IPS-NIHi7 (cell line): Measurements from ENCODE around the gene LINC00237.

Source experiments
- DNase-seq: peaks from one replicate; pipeline ENCODE4 v3.0.0; 2012; ENCODE audit warnings: mixed read lengths; ENCODE audit errors: extremely low spot score

The LINC00237 gene

DNA sequence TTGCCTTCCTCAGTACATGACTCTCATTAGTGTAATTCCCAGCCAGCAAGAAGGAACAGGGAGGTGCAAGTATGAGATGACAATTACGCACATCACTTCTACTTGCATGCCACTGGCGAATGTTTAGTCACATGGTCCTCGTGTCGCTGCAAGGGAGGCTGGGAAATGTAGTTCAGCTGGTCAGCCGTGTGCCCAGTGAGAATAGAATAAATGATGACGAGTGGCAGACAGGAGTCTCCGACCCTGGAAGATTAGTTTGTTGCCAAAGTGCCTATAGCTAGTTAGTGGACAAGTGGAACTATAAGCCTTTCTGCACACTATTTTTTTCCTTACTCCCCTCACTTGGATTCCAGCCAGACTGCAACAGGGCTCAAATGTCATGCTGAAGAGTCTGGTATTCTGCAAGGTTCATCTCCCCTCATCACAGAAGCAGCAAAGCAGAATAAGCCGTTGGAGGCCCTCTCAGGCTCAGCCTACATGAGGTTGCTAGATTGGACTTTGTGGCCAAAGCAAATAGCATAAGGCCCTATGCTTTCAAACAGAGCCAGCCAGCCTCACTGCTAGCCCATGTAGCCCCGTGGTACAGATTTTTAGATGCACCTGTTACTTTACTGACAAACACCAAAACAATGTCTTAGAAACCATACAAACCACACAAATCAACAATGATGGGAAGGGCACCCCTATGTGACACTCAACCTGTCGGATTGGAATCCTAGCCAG, 9.7 kb downstream of the LINC00237 start:
- peak; percentile 48 for DNase-seq

DNA sequence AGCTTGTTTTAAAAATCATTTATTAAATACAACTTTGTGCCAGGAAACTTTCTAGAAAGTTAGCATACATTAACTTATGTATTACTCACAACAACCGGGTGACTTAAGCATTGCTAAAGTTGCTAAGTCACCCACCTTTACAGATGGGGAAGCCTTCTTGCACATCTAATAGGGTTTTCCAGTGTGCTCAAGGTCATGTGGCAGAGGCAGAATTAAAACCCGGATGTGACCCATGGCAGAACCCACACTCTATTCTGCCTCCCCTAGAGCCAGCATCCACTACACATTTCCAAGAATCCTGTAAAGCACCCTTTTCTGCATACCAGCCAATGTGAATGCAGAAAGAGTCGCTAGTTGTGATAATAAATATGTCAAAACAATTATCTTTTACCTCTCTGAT, 13.4 kb downstream of the LINC00237 start:
- no peak for DNase-seq

DNA sequence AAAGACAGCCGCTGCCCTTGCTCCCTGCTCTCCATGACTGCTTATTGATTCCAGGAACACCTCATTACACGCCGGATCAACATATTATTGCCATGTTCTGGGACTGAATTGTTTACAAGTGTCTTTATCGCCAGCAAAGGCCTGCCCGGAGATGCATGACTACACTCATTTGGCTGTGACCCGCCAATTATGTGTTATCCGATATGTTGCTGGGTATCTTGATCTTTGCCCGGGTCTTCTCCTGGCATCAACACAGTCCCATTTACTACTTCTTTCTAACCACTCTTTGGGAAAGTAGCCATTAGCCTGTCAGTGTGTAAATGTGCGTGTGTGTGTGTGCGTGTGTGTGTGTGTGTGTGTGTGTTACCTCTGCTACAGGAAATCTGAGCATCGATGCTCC, 15.4 kb downstream of the LINC00237 start:
- DNase-seq = no peak

DNA sequence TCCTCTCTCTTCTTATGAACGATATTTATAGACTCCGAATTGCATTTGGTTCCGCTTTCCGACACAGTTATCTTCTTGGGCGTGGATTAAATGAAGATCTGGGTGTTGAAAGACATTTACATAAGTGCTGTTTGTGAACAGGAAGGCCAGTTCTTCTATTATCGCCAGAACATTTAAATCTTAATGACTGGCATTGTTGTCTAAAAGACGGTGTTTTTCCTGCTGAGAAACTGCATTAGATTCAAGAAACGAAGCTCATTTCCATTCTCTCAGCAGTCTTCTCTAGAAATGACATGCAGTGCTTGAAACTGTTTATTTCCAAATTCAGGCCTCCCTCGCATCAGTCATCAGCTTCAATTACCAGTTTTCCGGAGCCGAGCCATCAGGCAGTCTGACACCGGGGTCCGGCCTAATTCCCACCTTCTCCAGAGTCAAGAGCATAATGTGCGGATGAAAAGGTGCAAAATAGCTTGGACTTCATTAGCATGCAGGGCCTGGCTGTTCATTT, 16.0 kb downstream of the LINC00237 start:
- no peak for DNase-seq

DNA sequence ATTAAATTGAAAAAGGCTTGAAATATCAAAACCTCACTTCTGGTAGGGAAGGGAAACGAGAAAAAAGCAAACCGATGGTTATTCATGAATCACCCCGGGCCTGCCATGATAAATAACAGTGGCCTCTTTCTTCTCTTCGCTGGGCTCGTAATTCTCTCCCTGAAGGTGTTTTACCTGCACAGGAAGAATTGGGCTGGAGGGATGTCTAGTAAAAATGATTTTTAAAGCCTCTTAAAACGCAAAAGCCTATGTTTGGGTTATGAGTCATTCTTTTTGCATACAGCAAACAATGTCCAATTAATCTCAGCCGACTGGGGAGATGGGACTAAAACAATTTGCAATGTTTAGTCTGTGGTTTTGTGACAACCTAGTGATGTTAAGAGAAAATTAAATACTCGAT, 16.8 kb downstream of the LINC00237 start:
- no peak for DNase-seq

DNA sequence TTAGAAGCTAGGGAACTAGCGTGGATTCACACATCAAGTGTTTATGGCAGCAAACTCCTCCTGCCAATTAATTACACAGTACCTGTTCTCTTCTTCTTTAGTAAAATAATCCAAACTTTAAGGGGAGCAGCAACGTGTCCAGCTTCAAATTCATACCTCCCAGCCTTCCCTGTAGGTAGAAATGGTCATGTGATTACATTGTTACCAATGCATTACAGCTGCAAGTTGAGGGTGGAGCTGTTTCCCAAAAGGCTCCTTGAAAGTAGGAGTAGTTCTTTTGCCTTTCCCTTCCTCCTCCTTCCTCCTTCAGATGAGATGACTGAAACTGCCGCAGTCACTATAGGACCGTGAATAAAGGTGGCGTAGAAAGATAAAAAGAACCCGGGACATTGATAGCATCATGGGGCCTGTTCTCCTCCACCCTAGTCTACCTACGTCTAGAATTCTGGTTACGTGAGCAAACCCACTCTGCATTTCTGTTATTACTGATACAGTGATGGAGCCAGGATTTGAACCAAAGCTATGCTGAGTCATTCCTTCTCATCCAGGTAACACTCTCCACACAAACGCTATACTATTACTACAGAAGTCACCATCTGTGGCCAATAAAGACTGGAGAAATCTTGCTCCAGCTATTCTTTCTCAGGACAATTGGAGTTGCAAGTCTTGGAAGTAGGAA, 18.2 kb downstream of the LINC00237 start:
- no peak for DNase-seq

DNA sequence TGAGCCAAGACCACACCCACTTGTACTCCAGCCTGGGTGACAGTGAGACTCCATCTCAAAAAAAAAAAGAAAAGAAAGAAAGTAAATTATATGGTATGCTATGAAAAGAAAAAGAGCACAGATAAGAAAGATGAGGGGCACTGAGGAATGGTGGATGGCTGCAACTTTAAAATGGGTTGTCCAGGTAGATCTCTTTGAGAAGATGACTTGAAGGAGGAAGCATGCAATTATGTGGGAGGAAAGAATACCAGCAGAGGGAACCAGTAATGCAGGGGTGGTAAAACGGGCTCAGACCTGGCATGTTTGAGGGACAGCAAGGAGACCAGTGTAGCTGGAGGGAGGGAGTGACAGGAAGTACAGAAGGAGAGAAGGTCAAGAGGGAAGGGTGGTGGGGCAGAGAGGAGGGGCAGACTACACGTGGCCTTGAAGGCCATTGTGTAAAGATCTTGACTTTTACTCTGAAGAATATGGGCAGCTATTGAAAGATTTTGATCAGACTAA, 22.3 kb downstream of the LINC00237 start:
- DNase-seq = no peak

DNA sequence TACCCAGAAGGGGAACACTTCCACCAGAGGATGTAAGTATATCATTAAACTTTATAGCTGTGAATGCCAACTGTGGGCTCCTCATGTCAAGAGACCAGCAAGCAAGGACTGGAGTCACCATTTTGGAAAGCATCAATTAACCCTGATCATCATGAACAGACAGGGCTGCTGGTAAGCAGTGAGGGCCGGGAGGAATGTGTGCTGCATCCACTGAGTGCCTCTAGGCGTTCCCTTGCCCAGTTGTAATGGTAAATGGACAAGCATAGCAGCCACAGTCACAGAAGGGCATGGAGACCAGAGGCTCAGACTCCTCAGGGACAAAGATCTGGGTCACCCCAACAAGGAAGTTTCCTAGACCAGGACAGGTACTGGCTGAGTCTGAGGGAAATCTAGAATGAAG, 23.6 kb downstream of the LINC00237 start:
- no peak for DNase-seq

DNA sequence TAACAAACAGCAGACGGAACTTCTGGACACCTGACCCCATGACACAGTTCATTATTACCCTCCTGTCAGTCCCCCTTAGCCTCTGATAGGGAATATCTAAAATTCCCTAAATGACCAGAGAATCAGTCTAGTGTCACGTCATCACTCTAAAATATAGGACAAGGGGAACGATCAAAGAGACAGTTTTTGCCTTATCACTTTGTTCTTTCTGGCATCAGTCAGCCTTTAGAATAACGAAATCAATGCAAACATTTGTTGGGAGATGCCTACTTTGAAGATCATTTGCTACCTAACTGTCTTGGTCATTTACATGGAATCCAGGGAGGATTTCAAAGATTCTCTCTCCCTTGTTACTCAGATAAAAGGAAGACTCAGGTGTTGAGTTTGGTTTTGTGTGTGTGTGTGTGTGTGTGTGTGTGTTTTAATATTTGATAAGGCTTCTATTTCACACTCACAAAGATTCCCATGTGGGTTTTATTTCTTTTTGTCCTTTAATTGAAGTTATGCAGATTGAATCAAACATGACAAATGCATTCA, 28.3 kb downstream of the LINC00237 start:
- no peak for DNase-seq

DNA sequence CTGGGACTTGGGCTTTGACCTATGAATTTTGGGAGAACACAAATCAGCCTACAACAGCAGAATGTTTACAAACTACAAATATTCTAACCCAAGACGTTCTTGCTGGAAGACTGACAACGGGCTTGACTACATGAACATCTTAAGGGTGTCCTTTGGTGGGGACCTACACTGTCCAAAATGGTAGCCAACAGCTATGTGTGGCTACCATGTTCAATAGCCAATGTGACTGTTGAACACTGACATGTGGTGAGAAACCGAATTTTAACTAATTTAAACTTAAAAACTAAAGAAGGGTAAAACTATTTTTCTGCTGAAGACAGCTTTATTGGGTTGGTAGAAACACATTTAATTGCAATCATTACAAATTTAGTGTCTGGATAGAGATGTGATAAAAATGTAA, 30.1 kb downstream of the LINC00237 start:
- DNase-seq = no peak

DNA sequence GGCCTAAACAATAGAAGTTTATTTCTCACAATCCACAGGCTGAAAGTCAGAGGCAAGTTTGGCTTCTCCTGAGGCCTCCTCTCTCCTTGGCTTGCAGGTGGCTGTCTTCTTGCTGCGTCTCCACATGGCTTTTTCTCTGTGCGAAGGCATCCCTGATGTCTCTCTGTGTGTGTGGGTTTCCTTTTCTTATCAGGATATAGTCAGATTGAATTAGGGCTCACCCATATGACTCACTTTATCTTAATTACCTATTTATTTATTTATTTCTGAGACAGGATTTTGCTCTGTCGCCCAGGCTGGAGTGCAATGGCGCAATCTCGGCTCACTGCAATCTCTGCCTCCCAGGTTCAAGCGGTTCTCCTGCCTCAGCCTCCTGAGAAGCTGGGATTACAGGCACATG, 30.7 kb downstream of the LINC00237 start:
- DNase-seq = no peak

DNA sequence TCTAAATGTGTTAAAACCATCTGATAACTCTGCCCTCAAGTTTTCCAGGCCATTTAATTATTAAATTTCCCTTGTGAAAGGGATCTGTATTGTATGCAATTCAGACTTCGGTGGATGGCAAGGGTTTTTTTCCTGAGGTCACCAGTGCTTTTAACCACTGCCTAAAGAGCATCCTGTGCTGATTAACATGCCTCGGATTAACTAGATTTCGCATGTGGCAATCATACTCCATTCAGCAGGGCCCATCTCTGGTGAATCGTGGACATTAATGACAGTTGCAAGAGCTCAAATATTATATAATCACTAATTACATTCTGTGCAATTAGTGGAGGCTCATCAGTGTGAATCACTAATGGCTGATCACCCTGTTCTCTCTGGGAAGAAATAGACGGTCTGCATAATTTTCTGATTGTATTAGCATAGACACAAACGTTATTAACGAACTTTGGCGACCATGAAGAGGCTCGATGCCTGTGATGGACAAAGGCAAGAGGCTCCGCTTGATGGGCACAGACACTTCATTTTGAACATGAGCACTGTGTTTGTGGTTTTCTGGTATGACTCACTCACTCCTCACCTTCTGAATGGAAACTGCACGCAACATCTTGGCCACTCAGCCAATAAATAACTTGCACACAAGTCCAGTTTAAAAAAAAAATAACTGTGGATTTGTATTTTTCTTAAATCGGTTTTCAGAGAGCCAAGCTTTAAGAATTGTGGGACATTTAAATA, 31.4 kb downstream of the LINC00237 start:
- no peak for DNase-seq

DNA sequence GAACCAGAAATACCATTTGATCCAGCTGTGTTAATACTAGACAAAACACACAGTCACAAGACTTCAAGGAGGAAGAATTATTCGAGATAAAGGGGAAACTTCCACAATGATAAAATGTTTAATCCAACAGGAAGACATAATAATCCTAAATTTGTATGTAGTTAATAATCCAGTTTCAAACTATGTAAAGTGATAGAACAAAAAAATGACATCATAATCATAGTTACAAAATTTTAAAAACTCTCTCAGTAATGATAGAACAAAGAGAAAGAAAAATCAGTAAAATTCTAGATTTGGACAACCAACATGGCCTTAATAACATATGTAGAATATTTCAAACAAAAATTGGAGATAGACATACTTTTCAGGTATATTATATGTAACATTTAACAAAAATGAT, 38.9 kb downstream of the LINC00237 start:
- no peak for DNase-seq

DNA sequence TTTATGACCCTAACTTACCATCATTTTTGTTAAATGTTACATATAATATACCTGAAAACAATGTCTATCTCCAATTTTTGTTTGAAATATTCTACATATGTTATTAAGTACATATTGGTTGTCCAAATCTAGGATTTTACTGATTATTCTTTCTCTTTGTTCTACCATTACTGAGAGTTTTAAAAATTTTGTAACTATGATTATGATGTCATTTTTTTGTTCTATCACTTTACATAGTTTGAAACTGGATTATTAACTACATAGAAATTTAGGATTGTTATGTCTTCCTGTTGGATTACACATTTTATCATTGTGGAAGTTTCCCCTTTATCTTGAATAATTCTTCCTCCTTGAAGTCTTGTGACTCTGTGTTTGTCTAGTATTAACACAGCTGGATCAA, 41.2 kb downstream of the LINC00237 start:
- DNase-seq = no peak

DNA sequence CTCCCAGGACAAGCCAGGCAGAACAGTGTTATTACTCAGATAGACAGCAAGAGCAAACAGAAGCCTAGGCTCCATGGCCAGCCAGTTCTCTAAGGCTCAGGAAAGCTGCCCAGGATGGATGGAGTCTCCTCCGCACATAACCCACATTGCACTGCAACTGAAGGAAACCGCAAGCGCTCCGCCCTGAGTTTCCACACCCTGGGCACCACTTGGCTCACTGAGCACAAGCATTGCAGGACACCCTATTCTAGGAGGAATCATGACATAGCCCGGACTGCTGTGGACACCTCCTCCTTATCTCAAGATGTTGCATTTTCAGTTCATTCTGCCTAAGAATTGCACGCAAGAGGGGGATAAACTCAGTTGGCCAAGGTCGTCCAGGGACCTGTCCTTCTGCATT, 42.9 kb downstream of the LINC00237 start:
- DNase-seq = no peak

DNA sequence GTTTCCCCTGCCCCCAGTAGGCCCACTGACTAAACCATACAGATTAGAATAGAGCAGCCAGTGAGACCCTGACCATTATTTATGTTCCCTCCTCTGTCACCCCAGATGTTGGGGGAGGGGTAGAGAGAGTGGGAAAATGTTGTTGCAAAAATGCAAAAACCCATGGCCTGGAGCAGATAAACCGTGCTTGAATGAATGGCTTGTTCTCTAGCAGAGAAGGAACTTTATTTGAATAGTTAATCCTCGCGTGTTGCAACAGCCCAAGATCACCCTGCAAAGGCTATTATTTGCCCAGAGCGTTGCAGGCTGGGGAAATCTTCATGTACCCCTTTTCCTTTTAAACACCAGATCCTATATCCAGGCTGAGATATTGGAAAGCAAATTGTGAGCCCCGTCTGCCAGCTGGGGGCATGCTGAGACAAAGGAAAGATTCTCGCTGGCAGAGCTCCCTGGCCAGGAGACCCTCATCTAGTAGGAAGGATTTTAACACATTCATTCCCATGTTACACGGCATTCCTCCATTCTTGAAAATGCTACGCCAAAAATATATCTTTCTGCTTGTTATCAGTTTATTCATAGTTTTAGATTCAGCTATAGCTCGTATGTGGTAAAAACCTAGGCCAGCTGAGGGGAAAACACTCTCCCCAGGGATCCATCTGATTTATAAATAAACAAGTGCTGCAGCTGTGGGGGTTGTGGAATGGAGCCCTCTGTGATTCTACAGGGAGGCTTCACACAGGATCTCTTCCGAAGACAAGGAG, 53.0 kb downstream of the LINC00237 start:
- peak; percentile 62 for DNase-seq

DNA sequence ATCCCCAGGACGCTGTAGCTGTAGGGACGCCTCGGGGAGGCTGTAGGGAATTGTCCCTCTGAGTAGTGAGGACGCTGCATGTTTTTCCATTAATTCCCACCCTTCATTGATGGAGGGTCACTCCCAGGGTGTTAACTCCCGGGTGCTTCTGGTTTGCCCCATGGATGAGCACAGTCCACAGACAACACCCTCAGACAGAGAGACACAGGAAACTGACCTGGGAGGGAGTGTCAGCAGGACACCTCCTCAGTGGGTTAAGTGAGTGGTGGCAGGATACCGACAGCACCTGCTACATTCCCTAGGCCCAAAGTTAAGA, 53.5 kb downstream of the LINC00237 start:
- no peak for DNase-seq

DNA sequence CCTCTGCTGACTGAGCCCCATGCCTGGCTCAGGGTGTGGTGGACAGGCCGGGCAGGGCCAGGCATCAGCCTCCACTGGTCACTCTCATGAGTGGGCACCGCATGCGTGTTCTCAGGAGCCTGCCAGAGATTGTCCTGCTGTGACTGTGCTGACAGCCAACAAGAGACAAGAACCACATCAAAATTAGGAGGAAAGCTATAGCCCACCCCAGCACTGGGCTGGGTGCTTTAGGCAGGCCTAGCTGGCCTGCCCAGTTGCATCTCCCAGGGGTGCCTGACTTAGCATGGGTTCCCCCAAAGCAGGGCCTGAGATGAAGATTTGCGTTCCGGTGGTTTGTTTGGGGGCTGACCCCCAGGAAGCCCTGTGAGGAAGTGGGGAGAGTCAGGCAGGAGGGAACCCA, 53.9 kb downstream of the LINC00237 start:
- no peak for DNase-seq

DNA sequence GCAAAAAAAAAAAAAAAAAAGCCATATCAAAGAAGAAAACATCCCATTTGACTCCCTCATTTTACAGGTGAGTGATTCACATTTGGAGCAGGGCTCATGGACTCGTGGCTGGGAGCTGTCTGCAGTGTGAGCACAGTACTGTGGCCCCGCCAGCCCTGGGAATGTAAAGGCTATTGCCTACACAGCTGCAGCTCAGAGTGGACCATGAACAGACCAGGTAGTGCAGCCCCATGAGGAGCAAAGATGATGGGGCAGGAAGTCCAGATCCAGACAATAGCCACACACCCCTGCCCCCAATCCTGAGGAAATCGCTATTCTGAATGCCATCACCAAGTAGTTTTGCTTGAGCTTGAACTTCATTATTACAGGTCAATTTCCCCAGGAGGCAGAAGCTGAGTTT, 55.4 kb downstream of the LINC00237 start:
- DNase-seq = no peak

DNA sequence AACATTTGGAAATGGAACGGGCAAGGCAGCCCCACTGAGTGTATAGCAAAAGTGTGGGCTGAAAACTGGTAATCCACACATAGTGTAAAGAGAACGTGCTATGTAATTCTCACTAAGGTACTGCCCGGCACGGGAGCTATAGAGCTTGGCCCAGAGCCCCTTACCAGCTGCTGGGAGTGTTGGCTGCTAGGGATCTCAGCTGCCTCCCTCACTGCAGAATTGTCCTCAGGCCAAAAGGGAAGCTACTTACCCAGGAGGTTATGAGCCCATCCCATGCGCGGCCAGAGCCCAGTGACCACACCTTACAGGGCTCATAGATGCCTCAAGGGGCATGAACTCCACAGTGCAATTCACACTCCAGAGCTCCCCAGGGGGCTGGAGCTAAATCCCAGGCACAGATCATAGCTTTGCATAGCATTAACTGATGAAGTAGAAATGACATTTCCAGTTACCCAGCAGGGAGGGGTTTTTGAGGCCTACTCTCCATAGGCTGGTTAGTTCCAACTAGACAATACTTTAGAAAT, 56.8 kb downstream of the LINC00237 start:
- DNase-seq = no peak

DNA sequence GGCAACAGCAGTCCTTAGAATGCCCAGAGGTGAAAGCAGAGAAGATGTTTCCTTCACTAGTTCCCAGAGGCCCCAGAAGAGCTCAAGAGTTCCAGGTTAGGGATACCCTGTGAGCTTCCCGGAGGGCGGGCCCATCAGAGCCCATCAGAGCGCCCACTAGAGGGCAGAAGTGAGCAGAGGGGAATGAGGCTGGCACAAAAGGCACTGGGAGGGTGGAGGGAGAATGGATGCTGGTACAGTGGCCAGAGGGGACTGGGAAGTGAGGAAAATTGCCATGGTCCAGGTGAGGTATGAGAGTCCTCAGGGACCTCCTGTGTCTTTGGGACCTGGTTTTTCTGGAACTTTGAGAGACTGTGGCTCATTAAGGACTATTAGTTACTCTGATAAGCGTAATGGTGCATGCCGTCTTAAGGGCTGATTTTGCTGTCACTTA, 57.3 kb downstream of the LINC00237 start:
- peak; percentile 90 for DNase-seq
